Measurements from ENCODE around the gene DUOX1. TPM values are rescaled to one million over a fixed set of nuclear protein-coding genes. Genes with fewer than 3 reads are reported as not detected.

The DUOX1 gene
- total RNA-seq, 1 experiment from 2014 or later = 15.1 TPM

GRCh38 chr15:45212493-45212892 lies 82.7 kb downstream of the DUOX1 start:
- intact Hi-C loops (cut with micrococcal nuclease) = no loop called here
- CTCF ChIA-PET = interaction anchor here (0.6 to 1.0 kb wide), 7 partner anchors 8 to 244 kb away, joined by 3 to 6 read pairs (median 4); no protein-coding TSS in a partner anchor

More at GRCh38 chr15:45212493-45212892, 82.7 kb downstream of the DUOX1 start:
- Mint-ChIP-seq H3K9me3 (ENCODE audit: unreplicated experiment) (no peaks in the 10 kb centered on the region), H3K27ac (ENCODE audit: low read depth, unreplicated experiment) (no peak overlapping the region), H3K4me1 (ENCODE audit: insufficient read depth, unreplicated experiment) (no peaks in the 10 kb centered on the region), H3K36me3 (ENCODE audit: insufficient read depth, unreplicated experiment) (no peaks in the 10 kb centered on the region), H3K27me3 (ENCODE audit: insufficient read depth, unreplicated experiment) (peaks cover 11% of the 10 kb centered on the region), H3K4me3 (ENCODE audit: unreplicated experiment) (no peak overlapping the region)
- no peak for TF ChIP-seq CTCF (IDR thresholded peaks at IDR 0.05; ENCODE audit: unreplicated experiment)
- POLR2A ChIA-PET = interaction anchor here (0.8 kb wide), 1 partner anchor 11 kb away, joined by 3 read pairs; no protein-coding TSS in a partner anchor
- DNase-seq (ENCODE audit: unreplicated experiment) = no peak
- no TSS peak for BruUV-seq (replicated peaks)

Other genes with a start within 250 kb of the DUOX1 start
- not detected in 2 replicates for gene TERB2, start 173.3 kb upstream of the DUOX1 start, total RNA-seq (2022)
- 14.7 and 27.7 TPM in 2 replicates for gene SORD, start 106.8 kb upstream of the DUOX1 start, total RNA-seq (2022)
- gene DUOX2, start 15.8 kb upstream of the DUOX1 start, total RNA-seq (2022) = 0.10 and 0.30 TPM in 2 replicates
- gene DUOXA2, start 15.7 kb upstream of the DUOX1 start, total RNA-seq (2022) = not detected in 2 replicates
- 1.3 and 3.0 TPM in 2 replicates for gene DUOXA1, start 115 bp upstream of the DUOX1 start, total RNA-seq (2022)
- gene SHF, start 58.0 kb downstream of the DUOX1 start, total RNA-seq (2022) = 0.34 and 0.44 TPM in 2 replicates
- gene SLC28A2, start 122.2 kb downstream of the DUOX1 start, total RNA-seq (2022) = not detected in 2 replicates
- gene GATM, start 248.6 kb downstream of the DUOX1 start, total RNA-seq (2022) = 0.54 and 1.6 TPM in 2 replicates